ENCODE data around the gene IL16.

The IL16 gene

GRCh38 chr15:81188354-81188753, 8.3 kb upstream of the IL16 start:
- H3K4me3 ChIP-seq (ENCODE audit: low read depth in 1 of 2, low read length in 1 of 2): no peak overlapping the region

GRCh38 chr15:81189583-81190283, 6.9 kb upstream of the IL16 start:
- Histone ChIP-seq H3K4me3 (ENCODE audit: low read depth in 1 of 2, low read length in 1 of 2) (no peak overlapping the region), H3K36me3 (no peaks in the 10 kb centered on the region), H3K27me3 (peaks cover 3% of the 10 kb centered on the region), H3K9me3 (no peaks in the 10 kb centered on the region), H3K27ac (no peak overlapping the region), H3K4me1 (ENCODE audit: control insufficient read depth in 1 of 2, insufficient read depth in 1 of 2, low read depth in 1 of 2, low read length in 1 of 2) (no peaks in the 10 kb centered on the region)
- TF ChIP-seq CTCF (IDR thresholded peaks at IDR 0.05): no peak

More at GRCh38 chr15:81188354-81188753, 8.3 kb upstream of the IL16 start:
- Histone ChIP-seq H3K27ac (no peak overlapping the region), H3K4me1 (ENCODE audit: control insufficient read depth in 1 of 2, insufficient read depth in 1 of 2, low read depth in 1 of 2, low read length in 1 of 2) (no peaks in the 10 kb centered on the region), H3K9me3 (no peaks in the 10 kb centered on the region), H3K36me3 (no peaks in the 10 kb centered on the region), H3K27me3 (peaks cover 15% of the 10 kb centered on the region)
- TF ChIP-seq CTCF (IDR thresholded peaks at IDR 0.05): no peak

- Histone ChIP-seq H3K27me3 (no peaks in the 10 kb centered on the region), H3K9me3 (no peaks in the 10 kb centered on the region), H3K27ac (no peak overlapping the region), H3K36me3 (no peaks in the 10 kb centered on the region), H3K4me3 (ENCODE audit: low read depth in 1 of 2, low read length in 1 of 2) (no peak overlapping the region), H3K4me1 (ENCODE audit: control insufficient read depth in 1 of 2, insufficient read depth in 1 of 2, low read depth in 1 of 2, low read length in 1 of 2) (no peaks in the 10 kb centered on the region)
- TF ChIP-seq CTCF (IDR thresholded peaks at IDR 0.05): no peak
These were observed 5.7 kb upstream of the IL16 start for GRCh38 chr15:81190922-81191507.

GRCh38 chr15:81191701-81192100, 5.0 kb upstream of the IL16 start:
- no peak overlapping the region for H3K4me3 ChIP-seq (ENCODE audit: low read depth in 1 of 2, low read length in 1 of 2)
- H3K27me3 ChIP-seq: no peaks in the 10 kb centered on the region
- no peak for TF ChIP-seq CTCF (IDR thresholded peaks at IDR 0.05)
- no peaks in the 10 kb centered on the region for H3K36me3 ChIP-seq
- no peaks in the 10 kb centered on the region for H3K4me1 ChIP-seq (ENCODE audit: control insufficient read depth in 1 of 2, insufficient read depth in 1 of 2, low read depth in 1 of 2, low read length in 1 of 2)
- H3K27ac ChIP-seq: no peak overlapping the region
- no peaks in the 10 kb centered on the region for H3K9me3 ChIP-seq

- no peaks in the 10 kb centered on the region for H3K9me3 ChIP-seq
These were observed 2.0 kb upstream of the IL16 start for GRCh38 chr15:81194723-81195122.

More at GRCh38 chr15:81194723-81195122, 2.0 kb upstream of the IL16 start:
- H3K27ac ChIP-seq: no peak overlapping the region
- no peaks in the 10 kb centered on the region for H3K4me1 ChIP-seq (ENCODE audit: control insufficient read depth in 1 of 2, insufficient read depth in 1 of 2, low read depth in 1 of 2, low read length in 1 of 2)
- no peaks in the 10 kb centered on the region for H3K36me3 ChIP-seq
- H3K27me3 ChIP-seq: no peaks in the 10 kb centered on the region
- TF ChIP-seq CTCF (IDR thresholded peaks at IDR 0.05): no peak
- H3K4me3 ChIP-seq (ENCODE audit: low read depth in 1 of 2, low read length in 1 of 2): no peak overlapping the region

All from neutrophil (primary cell).